ENCODE data around the gene PTPN3. TPM values are rescaled to one million over a fixed set of nuclear protein-coding genes. Genes with fewer than 3 reads are reported as not detected.

PTPN3 gene
- total and polyA plus RNA-seq, 2 experiments from 2014 or later, result 1.4 to 2.6 TPM

DNA sequence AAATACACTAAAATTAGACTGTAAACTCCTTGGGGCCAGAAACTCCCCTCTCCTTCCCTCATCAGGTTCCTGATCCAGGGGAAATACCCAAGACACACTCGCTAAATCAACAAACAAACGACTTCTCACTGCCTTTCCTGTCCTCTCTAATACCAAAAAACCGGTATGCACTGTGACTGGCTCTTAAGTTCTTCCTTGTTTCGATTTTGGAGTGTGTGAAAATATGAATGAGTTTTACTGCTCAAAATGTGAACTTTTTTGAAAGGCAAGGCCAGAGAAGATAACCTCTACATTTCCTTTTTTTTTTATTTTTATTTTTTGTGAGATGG, 96.2 kb downstream of the PTPN3 start:
- no peaks in the 10 kb centered on the region for H4K20me1 ChIP-seq (replicated peaks; ENCODE audit: insufficient read depth)
- no peaks in the 10 kb centered on the region for H3K79me2 ChIP-seq (replicated peaks; ENCODE audit: insufficient read depth)
- no peak overlapping the region; the same call in 2 of the 3 replicates for H3K4me3 Mint-ChIP-seq
- peaks cover 6% of the 10 kb centered on the region for H3K27me3 Mint-ChIP-seq (ENCODE audit: insufficient read depth, low read depth, poor library complexity)
- H3K4me2 ChIP-seq, result no peak overlapping the region
- no peaks in the 10 kb centered on the region for H3K9me3 Mint-ChIP-seq
- no peaks in the 10 kb centered on the region; the same call in 1 of the 2 replicates for H3K4me1 ChIP-seq (ENCODE audit: insufficient read depth)
- no peaks in the 10 kb centered on the region for H3K27me3 ChIP-seq (ENCODE audit: insufficient read depth)
- no peak overlapping the region for H3K27ac Mint-ChIP-seq
- no peaks in the 10 kb centered on the region for H3K9me2 ChIP-seq (ENCODE audit: insufficient read depth)
- no peak overlapping the region for H3K4me3 ChIP-seq
- no peak for ATAC-seq
- no peak for TF ChIP-seq CREB1 (CRISPR knock-in tag; IDR thresholded peaks at IDR 0.05; ENCODE audit: low read depth)
- TF ChIP-seq EZH2 (IDR thresholded peaks at IDR 0.05; ENCODE audit: low read depth, unreplicated experiment), result no peak
- no peaks in the 10 kb centered on the region for H3F3A ChIP-seq (replicated peaks; ENCODE audit: low read depth)
- peak overlapping the region; percentile 7; the same call in 1 of the 2 replicates for H3K27ac ChIP-seq (ENCODE audit: low read depth)
- peaks cover 11% of the 10 kb centered on the region for H3K4me1 Mint-ChIP-seq
- H3K36me3 Mint-ChIP-seq (ENCODE audit: low read depth), result no peaks in the 10 kb centered on the region; the same call in 2 of the 3 replicates
- H2AFZ ChIP-seq, result no peak overlapping the region
- DNase-seq (ENCODE audit: low spot score), result no peak
- H3K36me3 ChIP-seq (ENCODE audit: insufficient read depth), result no peaks in the 10 kb centered on the region

DNA sequence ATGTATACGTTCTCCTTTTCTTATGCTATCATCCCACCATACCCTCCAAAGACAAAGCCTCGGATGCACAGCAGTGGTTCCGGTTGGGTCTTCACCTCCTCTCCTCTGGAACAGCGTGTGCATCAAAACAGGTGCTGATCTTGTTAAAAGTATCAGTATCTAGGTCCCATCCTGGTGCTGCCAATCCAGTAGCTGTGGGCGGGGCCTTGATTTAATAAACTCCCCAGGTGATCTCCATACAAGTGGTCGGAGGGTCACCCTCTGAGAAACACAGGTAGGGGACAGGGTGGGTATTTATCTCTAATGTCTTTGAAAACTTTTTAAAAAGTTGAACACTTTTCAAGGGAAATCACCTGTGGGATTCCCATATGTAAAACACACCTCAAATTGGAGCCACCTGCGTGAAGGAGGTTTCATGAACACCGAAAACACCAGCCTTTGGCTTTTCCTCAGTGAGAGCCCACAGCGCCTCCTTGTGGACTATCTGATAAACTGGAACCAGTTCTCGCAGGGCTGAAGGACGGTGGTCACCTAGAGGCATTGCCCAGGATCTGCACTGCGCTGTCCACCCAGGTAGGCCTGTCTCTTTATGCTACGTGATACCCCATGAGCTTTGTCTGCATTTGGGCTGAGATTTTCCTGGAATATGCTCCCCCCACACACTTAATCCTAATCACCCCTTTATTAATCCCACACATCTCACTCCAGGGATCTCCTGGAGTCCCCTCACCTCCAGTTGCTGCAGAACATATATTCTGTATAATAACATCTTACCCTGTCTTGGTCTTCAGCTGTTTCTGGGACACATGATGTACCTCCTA, 96.7 kb downstream of the PTPN3 start:
- ATAC-seq, result peak; percentile 98
- no peaks in the 10 kb centered on the region for H3K36me3 Mint-ChIP-seq (ENCODE audit: low read depth)
- Histone ChIP-seq H3K9me2 (ENCODE audit: insufficient read depth) (no peaks in the 10 kb centered on the region), H3F3A (replicated peaks; ENCODE audit: low read depth) (no peaks in the 10 kb centered on the region), H3K4me2 (no peak overlapping the region), H3K79me2 (replicated peaks; ENCODE audit: insufficient read depth) (no peaks in the 10 kb centered on the region), H3K36me3 (ENCODE audit: insufficient read depth) (no peaks in the 10 kb centered on the region), H3K4me3 (no peak overlapping the region), H3K27ac (ENCODE audit: low read depth) (0 out of 2 replicates have a peak overlapping the region, but pooled peaks have one; percentile 7), H4K20me1 (replicated peaks; ENCODE audit: insufficient read depth) (no peaks in the 10 kb centered on the region), H3K27me3 (ENCODE audit: insufficient read depth) (no peaks in the 10 kb centered on the region), H2AFZ (no peak overlapping the region), H3K4me1 (ENCODE audit: insufficient read depth) (no peaks in the 10 kb centered on the region; the same call in 1 of the 2 replicates)
- no peak overlapping the region for H3K4me3 Mint-ChIP-seq
- no peaks in the 10 kb centered on the region for H3K9me3 Mint-ChIP-seq
- peak; percentile 95 for DNase-seq (ENCODE audit: low spot score)
- H3K27ac Mint-ChIP-seq, result no peak overlapping the region
- TF ChIP-seq, protein P1, sequence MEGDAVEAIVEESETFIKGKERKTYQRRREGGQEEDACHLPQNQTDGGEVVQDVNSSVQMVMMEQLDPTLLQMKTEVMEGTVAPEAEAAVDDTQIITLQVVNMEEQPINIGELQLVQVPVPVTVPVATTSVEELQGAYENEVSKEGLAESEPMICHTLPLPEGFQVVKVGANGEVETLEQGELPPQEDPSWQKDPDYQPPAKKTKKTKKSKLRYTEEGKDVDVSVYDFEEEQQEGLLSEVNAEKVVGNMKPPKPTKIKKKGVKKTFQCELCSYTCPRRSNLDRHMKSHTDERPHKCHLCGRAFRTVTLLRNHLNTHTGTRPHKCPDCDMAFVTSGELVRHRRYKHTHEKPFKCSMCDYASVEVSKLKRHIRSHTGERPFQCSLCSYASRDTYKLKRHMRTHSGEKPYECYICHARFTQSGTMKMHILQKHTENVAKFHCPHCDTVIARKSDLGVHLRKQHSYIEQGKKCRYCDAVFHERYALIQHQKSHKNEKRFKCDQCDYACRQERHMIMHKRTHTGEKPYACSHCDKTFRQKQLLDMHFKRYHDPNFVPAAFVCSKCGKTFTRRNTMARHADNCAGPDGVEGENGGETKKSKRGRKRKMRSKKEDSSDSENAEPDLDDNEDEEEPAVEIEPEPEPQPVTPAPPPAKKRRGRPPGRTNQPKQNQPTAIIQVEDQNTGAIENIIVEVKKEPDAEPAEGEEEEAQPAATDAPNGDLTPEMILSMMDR (conservative IDR thresholded peaks at IDR 0.05; ENCODE audit: low read depth in 2 of 2), result peak; percentile 94 to 97
- TF ChIP-seq JUNB (IDR thresholded peaks at IDR 0.05; ENCODE audit: unreplicated experiment), result no peak
- no peak for TF ChIP-seq POLR2AphosphoS5 (IDR thresholded peaks at IDR 0.05; ENCODE audit: low read depth)
- H3K27me3 Mint-ChIP-seq (ENCODE audit: insufficient read depth, low read depth, poor library complexity), result peaks cover 6% of the 10 kb centered on the region
- peaks cover 7% of the 10 kb centered on the region for H3K4me1 Mint-ChIP-seq

DNA sequence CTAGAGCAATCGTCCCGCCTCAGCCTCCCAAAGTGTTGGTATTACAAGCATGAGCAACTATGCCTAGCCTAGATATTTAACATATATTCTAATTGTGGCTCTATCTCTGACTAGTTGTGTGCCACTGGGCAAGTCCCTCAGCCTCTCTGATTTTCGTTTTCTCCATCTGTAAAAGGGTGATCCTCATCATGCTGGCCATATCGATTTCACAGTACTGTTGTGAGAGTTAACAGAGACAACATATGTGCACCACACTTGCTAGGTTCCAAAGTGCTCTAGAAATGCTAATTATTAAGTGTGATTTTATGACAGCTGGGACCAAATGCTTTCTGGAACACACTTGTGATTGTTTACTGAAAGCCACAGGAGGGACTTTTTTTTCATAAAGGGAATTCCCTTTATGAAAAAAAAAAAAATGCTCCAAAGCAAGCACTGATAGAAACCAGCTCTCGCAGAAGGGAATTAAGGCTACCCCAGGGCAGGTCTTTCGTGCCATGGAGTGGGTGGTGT, 98.8 kb downstream of the PTPN3 start:
- H3K9me3 Mint-ChIP-seq, result no peaks in the 10 kb centered on the region
- TF ChIP-seq EZH2phosphoT487 (IDR thresholded peaks at IDR 0.05; ENCODE audit: unreplicated experiment) (no peak), EZH2 (IDR thresholded peaks at IDR 0.05; ENCODE audit: low read depth, unreplicated experiment) (no peak), JUNB (IDR thresholded peaks at IDR 0.05; ENCODE audit: unreplicated experiment) (no peak), CREB1 (CRISPR knock-in tag; IDR thresholded peaks at IDR 0.05; ENCODE audit: low read depth) (no peak)
- TF ChIP-seq, protein P2, sequence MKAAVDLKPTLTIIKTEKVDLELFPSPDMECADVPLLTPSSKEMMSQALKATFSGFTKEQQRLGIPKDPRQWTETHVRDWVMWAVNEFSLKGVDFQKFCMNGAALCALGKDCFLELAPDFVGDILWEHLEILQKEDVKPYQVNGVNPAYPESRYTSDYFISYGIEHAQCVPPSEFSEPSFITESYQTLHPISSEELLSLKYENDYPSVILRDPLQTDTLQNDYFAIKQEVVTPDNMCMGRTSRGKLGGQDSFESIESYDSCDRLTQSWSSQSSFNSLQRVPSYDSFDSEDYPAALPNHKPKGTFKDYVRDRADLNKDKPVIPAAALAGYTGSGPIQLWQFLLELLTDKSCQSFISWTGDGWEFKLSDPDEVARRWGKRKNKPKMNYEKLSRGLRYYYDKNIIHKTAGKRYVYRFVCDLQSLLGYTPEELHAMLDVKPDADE (IDR thresholded peaks at IDR 0.05), result no peak
- TF ChIP-seq, protein P1 (conservative IDR thresholded peaks at IDR 0.05; ENCODE audit: low read depth in 2 of 2), result no peak

More for the DNA sequence above, 98.8 kb downstream of the PTPN3 start:
- Mint-ChIP-seq H3K4me1 (peaks cover 2% of the 10 kb centered on the region; the same call in 2 of the 3 replicates), H3K36me3 (ENCODE audit: low read depth) (no peaks in the 10 kb centered on the region), H3K4me3 (no peak overlapping the region), H3K27me3 (ENCODE audit: insufficient read depth, low read depth, poor library complexity) (peaks cover 6% of the 10 kb centered on the region), H3K27ac (no peak overlapping the region)
- Histone ChIP-seq H3K36me3 (ENCODE audit: insufficient read depth) (no peaks in the 10 kb centered on the region), H3K4me1 (ENCODE audit: insufficient read depth) (no peaks in the 10 kb centered on the region; the same call in 1 of the 2 replicates), H3K4me2 (no peak overlapping the region), H3K79me2 (replicated peaks; ENCODE audit: insufficient read depth) (no peaks in the 10 kb centered on the region), H3K27me3 (ENCODE audit: insufficient read depth) (no peaks in the 10 kb centered on the region), H3K27ac (ENCODE audit: low read depth) (no peak overlapping the region), H4K20me1 (replicated peaks; ENCODE audit: insufficient read depth) (no peaks in the 10 kb centered on the region), H3F3A (replicated peaks; ENCODE audit: low read depth) (no peaks in the 10 kb centered on the region), H2AFZ (no peak overlapping the region), H3K4me3 (no peak overlapping the region), H3K9me2 (ENCODE audit: insufficient read depth) (no peaks in the 10 kb centered on the region)
- DNase-seq (ENCODE audit: low spot score) (no peak), ATAC-seq (no peak)
